Measurements from ENCODE around the gene SPATA24.

GRCh38 chr5:139389701-139390638 lies 13.9 kb downstream of the SPATA24 start, which contains the start of gene MZB1:
- TF ChIP-seq POLR2A (IDR thresholded peaks at IDR 0.05; ENCODE audit: low read length) (no peak), GATA1 (IDR thresholded peaks at IDR 0.05; ENCODE audit: low read depth, low read length) (no peak)

All from erythroblast (primary cell).